GM10266 (cell line): ENCODE measurements around the gene NRM.

Experiments used
- DNase-seq: peaks from one replicate; pipeline ENCODE4 v3.0.0; 2012; ENCODE audit errors: extremely low spot score
- TF ChIP-seq, protein P1 (sequence below): IDR thresholded peaks from 2 replicates; pipeline ENCODE4 v1.5.1; 2012; ENCODE audit warnings: mild to moderate bottlenecking, low read depth; ENCODE audit not compliant: control insufficient read depth, insufficient read depth; ENCODE audit errors: missing control alignments

Gene NRM, protein sequence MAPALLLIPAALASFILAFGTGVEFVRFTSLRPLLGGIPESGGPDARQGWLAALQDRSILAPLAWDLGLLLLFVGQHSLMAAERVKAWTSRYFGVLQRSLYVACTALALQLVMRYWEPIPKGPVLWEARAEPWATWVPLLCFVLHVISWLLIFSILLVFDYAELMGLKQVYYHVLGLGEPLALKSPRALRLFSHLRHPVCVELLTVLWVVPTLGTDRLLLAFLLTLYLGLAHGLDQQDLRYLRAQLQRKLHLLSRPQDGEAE

DNA sequence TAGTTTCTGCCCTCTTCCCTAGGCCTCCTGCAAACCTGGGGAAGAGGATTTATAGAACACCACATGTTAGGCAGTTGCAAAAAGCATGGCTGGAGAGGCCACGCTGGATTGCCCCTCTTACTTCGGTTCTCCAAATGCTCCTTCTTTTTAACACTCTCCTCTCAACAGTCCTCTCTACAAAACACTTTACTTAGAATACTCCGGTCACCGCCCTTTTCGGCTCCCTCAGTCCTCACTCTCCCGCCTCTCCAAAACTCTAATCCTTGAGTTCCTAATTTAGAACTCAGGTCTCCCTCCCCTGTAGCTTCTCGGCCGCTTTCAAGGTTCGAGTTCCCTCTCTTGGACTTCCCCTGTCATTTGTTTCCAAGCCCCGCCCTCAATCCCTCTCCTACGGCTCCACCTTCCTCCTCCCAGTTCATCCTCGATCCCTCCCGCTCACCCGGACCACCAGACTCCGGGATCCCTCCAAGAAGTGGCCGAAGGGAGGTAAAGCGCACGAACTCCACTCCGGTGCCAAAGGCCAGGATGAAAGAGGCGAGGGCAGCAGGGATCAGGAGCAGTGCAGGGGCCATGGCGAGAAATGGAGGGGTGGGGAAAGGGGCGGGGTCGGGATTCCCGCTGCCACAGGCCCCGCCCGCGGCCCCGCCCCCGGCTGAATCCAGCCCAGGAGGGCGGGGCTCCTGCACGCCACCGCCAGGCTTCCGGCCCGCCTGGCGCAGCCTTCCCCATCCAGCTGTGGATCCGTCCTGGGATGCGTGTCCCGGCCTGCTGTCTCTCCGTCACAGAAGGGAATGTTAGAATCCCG, at the start of gene NRM:
Gene NRM, minus strand, starts transcription at position 582 of the 805 bp plus-strand sequence. Its CDS starts 10 bp downstream, at position 572.
- TF ChIP-seq, protein P1, sequence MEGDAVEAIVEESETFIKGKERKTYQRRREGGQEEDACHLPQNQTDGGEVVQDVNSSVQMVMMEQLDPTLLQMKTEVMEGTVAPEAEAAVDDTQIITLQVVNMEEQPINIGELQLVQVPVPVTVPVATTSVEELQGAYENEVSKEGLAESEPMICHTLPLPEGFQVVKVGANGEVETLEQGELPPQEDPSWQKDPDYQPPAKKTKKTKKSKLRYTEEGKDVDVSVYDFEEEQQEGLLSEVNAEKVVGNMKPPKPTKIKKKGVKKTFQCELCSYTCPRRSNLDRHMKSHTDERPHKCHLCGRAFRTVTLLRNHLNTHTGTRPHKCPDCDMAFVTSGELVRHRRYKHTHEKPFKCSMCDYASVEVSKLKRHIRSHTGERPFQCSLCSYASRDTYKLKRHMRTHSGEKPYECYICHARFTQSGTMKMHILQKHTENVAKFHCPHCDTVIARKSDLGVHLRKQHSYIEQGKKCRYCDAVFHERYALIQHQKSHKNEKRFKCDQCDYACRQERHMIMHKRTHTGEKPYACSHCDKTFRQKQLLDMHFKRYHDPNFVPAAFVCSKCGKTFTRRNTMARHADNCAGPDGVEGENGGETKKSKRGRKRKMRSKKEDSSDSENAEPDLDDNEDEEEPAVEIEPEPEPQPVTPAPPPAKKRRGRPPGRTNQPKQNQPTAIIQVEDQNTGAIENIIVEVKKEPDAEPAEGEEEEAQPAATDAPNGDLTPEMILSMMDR, result no peak
- DNase-seq, result peak; percentile 86

DNA sequence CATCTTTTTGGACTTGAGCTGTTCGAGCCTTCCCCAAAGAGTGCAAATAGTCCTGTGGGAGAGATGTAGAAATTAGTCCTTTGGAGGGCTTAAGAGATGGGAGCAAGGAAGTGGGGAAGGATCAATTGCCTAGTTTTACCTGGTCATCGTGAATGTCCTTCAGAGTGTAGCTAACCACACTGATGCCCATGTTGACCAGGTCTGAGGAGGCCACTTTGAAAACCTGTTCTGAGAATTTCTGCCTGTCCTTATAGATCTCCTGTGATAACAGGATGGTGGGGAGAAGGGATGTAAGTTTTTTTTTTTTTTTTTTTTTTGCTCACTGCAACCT, 49.7 kb upstream of the NRM start:
- TF ChIP-seq, protein P1, result no peak
- DNase-seq, result no peak

DNA sequence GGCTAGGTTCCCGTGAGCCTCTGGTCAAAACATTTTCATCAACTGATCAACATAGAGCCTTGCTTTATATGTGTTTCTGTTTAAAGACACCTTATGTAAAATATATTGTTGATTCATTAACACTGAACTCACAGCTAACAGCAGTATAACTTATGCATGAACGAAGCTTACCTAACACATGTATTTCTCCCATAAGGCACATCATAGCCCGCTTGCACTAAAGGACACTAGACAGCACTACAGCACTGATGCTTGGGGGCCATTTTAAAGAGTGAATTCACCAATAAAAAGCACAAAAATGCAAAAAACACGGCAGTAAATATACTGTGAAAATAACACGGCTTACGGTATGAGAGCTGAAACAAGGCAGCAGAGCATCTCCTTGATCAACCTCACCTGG, 47.7 kb upstream of the NRM start:
- TF ChIP-seq, protein P1, result no peak
- DNase-seq, result no peak

DNA sequence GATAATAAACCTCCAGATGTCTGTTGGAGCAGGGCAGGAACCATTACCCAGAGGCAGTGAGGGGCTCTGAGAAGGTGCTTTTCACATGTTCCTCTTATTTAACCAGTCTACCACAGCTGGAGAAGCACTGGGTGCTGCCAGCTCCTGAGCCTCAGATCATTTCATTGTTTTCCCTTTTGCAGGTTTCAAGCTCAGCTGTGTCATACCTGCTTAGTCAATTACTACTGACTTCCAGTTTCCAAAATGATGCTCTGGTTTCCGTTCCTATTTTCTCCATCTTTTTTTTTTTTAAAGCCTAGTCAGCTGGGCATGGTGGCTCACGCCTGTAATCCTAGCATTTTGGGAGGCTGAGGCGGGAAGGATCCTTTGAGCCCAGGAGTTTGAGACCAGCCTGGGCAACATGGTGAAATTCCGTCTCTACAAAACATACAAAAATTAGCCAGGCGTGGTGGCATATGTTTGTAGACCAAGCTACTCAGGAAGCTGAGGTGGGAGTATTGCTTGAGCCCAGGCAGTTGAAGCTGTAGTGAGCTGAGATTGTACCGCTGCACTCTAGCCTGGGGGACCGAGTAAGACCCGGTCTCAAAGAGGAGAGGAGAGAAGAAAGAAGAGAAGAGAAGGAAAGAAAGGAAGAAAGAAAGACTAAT, 45.0 kb upstream of the NRM start:
- TF ChIP-seq, protein P1, result no peak
- peak; percentile 34 for DNase-seq

DNA sequence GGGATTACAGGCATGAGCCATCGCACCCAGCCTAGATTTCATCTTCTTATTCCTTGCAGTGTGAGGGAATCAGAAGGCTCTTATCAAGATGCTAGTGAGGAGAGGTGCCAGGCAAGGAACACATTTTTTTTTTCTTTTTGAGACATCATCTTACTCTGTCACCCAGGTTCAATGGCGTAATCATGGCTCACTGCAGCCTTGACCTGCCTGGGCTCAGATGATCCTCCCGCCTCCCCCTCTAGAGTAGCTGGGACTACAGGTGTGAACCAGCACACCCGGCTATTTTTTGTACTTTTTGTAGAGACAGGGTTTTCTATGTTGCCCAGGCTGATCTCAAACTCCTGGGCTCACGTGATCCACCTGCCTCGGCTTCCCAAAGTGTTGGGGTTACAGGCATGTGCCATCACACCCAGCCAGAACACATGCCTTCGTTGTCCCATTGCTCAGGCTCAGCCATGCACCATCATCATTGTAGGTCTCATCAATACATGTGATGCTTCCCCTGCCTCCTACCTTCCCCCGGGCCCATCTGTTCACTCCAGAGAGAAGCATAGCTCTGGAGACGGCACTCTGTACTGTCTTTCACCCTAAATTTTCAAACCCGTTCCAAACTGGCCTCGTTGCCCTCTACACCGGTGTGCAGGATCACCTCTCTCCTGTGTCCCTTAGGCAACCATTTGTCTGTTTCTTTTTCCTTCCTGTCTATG, 41.6 kb upstream of the NRM start:
- TF ChIP-seq, protein P1, result no peak
- DNase-seq, result no peak

DNA sequence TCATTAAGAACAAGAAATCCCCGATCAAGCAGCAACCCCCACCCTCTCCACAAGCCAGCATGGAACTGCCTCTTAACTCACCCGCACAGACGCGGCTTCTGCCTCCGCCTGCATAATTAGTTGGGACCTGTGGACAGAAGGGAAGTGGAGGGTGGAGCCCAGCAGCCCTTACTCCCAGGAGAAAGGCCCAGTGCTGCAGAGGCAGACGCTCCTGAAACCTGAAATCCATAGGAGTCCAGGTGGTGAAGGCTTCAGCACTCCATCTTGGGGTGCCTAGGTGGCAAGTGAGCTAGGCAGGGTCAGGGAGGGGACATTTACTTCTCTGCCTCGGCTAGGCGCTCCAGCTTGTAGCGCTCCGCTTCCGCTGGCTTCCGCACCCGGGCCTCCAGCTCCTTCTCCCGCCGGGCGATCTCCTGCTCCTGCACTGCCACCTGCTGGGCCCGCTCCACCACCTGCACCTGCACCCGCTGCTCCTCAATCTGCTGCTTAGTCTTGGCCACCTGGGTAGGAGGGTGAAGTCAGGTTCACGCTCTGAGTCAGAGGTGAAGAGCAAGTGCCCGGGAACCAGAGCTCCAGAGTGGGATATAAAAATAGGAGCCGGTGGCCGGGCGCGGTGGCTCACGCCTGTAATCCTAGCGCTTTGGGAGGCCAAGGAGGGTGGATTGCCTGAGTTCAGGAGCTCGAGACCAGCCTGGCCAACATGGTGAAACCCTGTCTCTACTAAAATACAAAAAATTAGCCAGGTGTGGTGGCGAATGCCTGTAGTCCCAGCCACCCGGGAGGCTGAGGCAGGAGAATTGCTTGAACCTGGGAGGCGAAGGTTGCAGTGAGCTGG, 40.0 kb upstream of the NRM start:
- TF ChIP-seq, protein P1, result peak; percentile 90
- DNase-seq, result peak; percentile 77
